ENCODE measurements around the gene COL5A1.

DNA sequence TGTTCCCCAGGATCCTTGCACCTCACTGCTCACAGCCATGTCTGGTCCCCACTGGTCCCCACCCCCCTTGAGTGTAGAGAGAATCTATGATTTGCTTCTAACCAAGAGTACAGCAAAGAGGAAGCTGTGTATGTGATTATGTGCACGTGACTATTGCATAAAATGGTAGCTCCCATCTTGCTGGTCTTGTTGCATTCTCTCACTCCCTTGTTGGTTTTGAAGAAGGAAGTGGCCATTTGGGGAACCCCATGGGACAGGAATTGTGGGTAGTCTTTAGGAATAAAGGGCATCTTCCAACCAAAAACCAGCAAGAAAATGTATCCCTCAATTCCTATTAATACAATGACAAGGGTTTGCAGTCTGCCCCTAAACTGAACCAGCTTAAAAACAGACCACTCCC, 233.8 kb downstream of the COL5A1 start:
- TF ChIP-seq CTCF (IDR thresholded peaks at IDR 0.05) (no peak), POLR2A (IDR thresholded peaks at IDR 0.05) (no peak)

Data from heart left ventricle (tissue), 13 donors.